Parathyroid adenoma (tissue), 2 donors: ENCODE measurements around the gene COPG2.

Source experiments
- H2AFZ ChIP-seq: fragments of 300-600 bp; sonication (generic); one replicate; pipeline ENCODE4 v1.7.0; 2017; ENCODE audit warnings: antibody characterized with exemption, mild to moderate bottlenecking
- H3K27ac ChIP-seq: fragments of 300-600 bp; sonication (generic); one replicate; pipeline ENCODE4 v1.7.0; 2017
- H3K27me3 ChIP-seq: fragments of 300-600 bp; sonication (generic); one replicate; pipeline ENCODE4 v1.7.0; 2017; ENCODE audit warnings: low read length; ENCODE audit not compliant: control insufficient read depth, insufficient read depth
- H3K36me3 ChIP-seq: fragments of 300-600 bp; sonication (generic); one replicate; pipeline ENCODE4 v1.7.0; 2017; ENCODE audit warnings: low read length; ENCODE audit not compliant: control insufficient read depth, insufficient read depth
- H3K4me1 ChIP-seq: fragments of 300-600 bp; sonication (generic); one replicate; pipeline ENCODE4 v1.7.0; 2017; ENCODE audit warnings: control low read depth
- H3K4me2 ChIP-seq: fragments of 300-600 bp; sonication (generic); one replicate; pipeline ENCODE4 v1.7.0; 2017; ENCODE audit warnings: low read length
- H3K4me3 ChIP-seq: fragments of 300-600 bp; sonication (generic); one replicate; pipeline ENCODE4 v1.7.0; 2017; ENCODE audit warnings: low read depth, low read length
- H3K79me2 ChIP-seq: fragments of 300-600 bp; sonication (generic); one replicate; pipeline ENCODE4 v1.7.0; 2017; ENCODE audit warnings: control low read depth
- H3K9ac ChIP-seq: fragments of 300-600 bp; sonication (generic); one replicate; pipeline ENCODE4 v1.7.0; 2017; ENCODE audit warnings: mild to moderate bottlenecking
- H3K9me3 ChIP-seq: fragments of 300-600 bp; sonication (generic); one replicate; pipeline ENCODE4 v1.7.0; 2017; ENCODE audit warnings: low read length; ENCODE audit not compliant: control insufficient read depth
- CTCF ChIP-seq: fragments of 300-600 bp; sonication (generic); IDR thresholded peaks from one replicate; pipeline ENCODE4 v1.7.0; 2017; ENCODE audit warnings: antibody characterized with exemption, mild to moderate bottlenecking
- donor health status: primary hyperparathyroidism.

Gene COPG2

GRCh38 chr7:130689683-130690082 lies 21.1 kb upstream of the COPG2 start:
- TF ChIP-seq CTCF = no peak
- no peaks in the 10 kb centered on the region for H3K4me1 ChIP-seq
- H3K4me3 ChIP-seq = no peak overlapping the region
- no peak overlapping the region for H3K4me2 ChIP-seq
- H3K79me2 ChIP-seq = no peaks in the 10 kb centered on the region
- H3K36me3 ChIP-seq = no peaks in the 10 kb centered on the region
- H2AFZ ChIP-seq = no peak overlapping the region
- H3K9me3 ChIP-seq = no peaks in the 10 kb centered on the region
- H3K9ac ChIP-seq = no peak overlapping the region
- no peaks in the 10 kb centered on the region for H3K27me3 ChIP-seq
- H3K27ac ChIP-seq = no peak overlapping the region

GRCh38 chr7:130683026-130683425 lies 14.5 kb upstream of the COPG2 start:
- Histone ChIP-seq H3K27me3 (no peaks in the 10 kb centered on the region), H3K27ac (no peak overlapping the region), H3K9ac (no peak overlapping the region), H3K4me1 (no peaks in the 10 kb centered on the region), H3K79me2 (no peaks in the 10 kb centered on the region), H3K9me3 (no peaks in the 10 kb centered on the region), H2AFZ (no peak overlapping the region), H3K36me3 (no peaks in the 10 kb centered on the region), H3K4me2 (no peak overlapping the region), H3K4me3 (no peak overlapping the region)
- TF ChIP-seq CTCF = no peak

GRCh38 chr7:130674456-130674855 lies 5.9 kb upstream of the COPG2 start:
- Histone ChIP-seq H3K27ac (no peak overlapping the region), H3K9ac (no peak overlapping the region), H3K79me2 (no peaks in the 10 kb centered on the region), H3K9me3 (no peaks in the 10 kb centered on the region), H2AFZ (no peak overlapping the region), H3K36me3 (no peaks in the 10 kb centered on the region), H3K4me2 (no peak overlapping the region), H3K27me3 (no peaks in the 10 kb centered on the region), H3K4me3 (no peak overlapping the region), H3K4me1 (peaks cover 2% of the 10 kb centered on the region)
- no peak for TF ChIP-seq CTCF

GRCh38 chr7:130673066-130673465 lies 4.5 kb upstream of the COPG2 start:
- no peak overlapping the region for H3K27ac ChIP-seq
- no peak overlapping the region for H3K4me3 ChIP-seq
- no peak overlapping the region for H3K9ac ChIP-seq

More at GRCh38 chr7:130673066-130673465, 4.5 kb upstream of the COPG2 start:
- Histone ChIP-seq H3K4me1 (peaks cover 4% of the 10 kb centered on the region), H2AFZ (no peak overlapping the region), H3K79me2 (no peaks in the 10 kb centered on the region), H3K9me3 (no peaks in the 10 kb centered on the region), H3K4me2 (no peak overlapping the region), H3K36me3 (no peaks in the 10 kb centered on the region), H3K27me3 (no peaks in the 10 kb centered on the region)
- TF ChIP-seq CTCF = no peak
